Bone marrow (tissue), 2 donors: Measurements from ENCODE around the gene SLC39A2.
"Not testable (repeated sequence)": the region's sequence is repeated elsewhere in the genome, so short reads cannot be mapped to it uniquely, and the experiment has no call there.

Experiments used
- DNase-seq, 2 donors: peaks; one replicate each; lab custom pipeline; 2025; lab: John Stamatoyannopoulos, UW

The SLC39A2 gene

DNA sequence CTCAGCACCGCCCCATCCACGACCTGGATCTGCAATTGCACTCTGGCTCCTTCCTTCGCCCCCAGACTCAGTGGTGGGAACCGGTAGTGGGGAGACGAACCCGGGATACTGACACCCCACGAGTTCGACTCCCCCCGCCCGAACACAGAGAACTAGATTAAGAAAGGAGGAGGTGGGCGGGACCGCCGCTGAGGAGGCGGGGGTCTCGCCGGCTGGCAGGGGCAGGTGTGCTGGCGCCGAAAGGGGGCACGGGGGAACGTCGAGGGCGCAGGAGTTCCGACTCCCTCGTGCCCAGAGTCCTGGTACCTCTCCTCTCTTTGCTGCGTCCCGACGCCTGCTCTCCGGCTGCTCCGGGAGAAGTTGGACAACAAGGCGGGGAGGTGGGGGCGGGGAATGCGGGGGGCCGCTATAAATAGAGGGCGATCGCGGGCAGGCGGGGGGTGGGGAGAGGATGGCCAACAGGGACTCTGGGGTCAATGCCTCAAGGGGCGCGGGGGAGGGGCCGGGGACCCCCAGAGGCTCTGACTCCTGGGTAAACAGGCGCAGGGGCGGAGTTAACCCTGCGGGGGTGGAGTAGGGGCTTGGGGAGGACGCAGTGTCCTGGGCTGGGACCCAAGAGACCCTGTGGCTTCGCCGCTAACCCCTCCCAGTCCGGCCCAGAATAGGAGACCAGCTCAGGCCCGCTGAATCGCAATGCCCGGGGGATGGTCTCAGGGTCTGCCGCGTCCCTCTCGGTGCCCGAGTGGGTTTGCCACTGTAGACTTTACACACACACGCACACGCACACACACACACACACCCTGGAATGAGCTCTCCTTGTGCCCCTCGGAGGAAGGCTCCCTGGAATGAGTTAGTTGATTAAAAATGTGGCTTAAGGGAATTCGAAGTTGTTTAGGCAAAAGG lies 26.5 kb downstream of the SLC39A2 start:
- DNase-seq: no peak

DNA sequence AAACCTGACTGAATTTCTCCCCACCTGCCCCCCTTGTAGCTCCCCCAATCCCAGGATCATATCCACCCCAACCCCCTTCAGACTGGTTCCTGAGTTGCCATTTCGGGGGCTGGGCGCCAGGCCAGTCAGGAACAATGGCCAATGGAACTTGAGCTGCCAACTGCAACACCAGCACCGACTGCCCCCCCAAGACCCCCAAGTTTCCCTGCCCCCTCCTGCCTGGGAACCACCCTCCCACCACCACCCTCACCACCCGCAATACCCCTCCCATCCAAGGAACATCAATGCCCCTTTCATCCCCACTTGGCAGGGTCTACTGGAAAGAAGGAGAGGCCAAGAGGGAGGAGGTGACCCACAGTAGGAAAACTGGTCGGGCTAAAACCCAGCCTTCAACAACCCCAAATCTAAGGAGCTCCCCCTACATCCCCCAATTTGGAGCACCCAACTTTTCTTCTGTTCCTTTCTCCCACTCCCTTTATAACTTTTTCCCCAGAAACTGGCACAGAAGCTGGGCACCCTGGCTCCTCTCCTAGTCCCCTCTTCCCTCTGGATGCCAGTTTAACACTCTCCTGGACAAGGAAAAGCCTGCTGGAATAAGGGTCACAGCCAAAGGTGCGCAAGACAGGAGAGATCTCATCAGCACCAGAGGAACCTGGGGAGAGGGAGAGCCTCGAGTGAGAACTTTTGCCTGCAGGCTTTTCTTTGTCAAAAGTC lies 27.3 kb downstream of the SLC39A2 start:
- no peak for DNase-seq

DNA sequence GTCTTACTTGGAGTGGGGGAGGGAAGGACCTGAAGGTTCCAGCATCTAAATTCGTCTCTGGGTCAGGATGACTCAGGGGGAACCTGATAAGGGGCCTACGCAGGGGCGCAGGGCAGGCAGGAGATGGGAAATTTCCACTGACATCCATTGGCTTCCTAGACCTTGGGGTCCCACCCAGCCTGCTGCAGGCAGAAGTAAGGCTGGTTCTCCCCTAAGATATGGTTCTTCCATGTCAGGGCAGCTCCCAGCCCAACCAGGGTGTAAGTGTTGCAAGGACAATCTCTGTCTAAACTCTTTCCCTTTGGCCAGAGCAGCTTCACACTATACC lies 27.9 kb downstream of the SLC39A2 start:
- no peak for DNase-seq

DNA sequence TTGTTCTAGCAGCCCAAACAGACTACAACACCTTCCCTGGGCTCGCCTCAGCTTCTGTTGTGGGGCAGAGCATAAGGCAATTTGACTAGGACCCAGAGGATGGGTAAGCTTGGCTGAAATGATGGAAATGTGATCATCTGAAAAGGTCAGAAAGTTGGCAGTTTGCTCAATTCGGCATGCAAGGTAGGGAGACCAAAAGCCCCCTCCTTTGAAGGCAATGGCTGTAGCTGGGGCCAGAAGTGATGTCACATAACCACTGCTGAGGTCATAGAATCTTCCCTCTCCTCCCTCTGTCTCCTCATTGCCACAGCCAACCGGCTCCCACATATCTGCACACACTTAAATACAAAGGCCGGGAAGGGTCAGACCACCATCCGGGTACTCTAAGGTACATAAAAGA lies 30.8 kb downstream of the SLC39A2 start, which contains the start of gene TPPP2:
Gene TPPP2 (plus strand): TSS at position 301 of the 400 bp plus-strand sequence. CDS start 365 bp downstream, outside the sequence.
- DNase-seq: no peak

DNA sequence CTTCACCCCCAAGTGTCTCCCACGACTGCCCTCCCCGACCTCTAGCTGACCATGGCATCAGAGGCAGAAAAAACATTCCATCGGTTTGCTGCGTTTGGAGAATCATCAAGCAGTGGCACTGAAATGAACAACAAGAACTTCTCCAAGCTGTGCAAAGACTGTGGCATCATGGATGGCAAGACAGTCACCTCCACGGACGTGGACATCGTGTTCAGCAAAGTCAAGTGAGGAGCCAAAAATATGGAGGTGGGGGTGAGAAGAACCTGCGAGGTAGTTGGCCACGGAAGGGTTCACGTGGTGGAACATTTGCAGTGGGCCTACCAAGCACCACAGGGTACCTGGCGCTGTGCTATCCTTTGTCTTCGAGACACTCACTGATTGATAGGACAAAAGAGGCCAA lies 31.4 kb downstream of the SLC39A2 start:
- DNase-seq: no peak

DNA sequence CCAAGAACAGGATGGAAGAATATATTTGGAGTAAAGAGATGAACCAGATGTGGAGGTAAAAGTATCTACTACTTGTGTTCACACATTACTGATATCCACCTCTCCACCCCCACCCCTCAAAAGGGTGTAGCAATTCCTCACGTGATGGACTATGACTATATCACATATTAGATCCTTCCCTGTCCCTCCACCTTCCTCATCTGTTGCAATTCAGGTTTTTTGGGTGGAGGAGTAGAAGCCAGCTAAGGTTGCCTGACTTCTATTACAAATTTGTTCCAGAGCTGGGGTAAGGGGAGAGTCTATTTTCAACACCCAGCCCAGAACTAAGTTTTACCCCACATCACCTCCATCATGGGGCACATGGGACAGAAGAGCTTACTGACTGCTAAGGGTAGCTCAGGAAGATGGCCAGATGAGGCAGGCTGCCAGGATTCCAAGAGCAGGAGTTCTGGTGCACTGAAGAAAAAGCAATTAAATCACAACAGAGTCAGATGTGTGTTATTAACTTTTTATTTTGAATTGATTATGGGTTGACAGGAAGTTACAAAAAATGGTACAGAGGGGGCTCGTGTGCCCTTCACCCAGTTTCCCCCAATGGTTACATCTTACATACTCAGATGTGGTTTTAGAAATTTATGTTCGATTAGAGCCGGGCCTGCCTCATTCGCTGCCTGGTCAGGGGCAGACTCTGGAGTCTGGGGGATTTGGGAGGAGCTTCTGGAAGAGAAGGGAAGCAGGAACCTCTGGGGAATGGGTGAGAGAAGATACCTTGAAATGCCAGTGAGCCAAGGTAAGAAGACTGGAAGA lies 33.4 kb downstream of the SLC39A2 start:
- DNase-seq: no peak

DNA sequence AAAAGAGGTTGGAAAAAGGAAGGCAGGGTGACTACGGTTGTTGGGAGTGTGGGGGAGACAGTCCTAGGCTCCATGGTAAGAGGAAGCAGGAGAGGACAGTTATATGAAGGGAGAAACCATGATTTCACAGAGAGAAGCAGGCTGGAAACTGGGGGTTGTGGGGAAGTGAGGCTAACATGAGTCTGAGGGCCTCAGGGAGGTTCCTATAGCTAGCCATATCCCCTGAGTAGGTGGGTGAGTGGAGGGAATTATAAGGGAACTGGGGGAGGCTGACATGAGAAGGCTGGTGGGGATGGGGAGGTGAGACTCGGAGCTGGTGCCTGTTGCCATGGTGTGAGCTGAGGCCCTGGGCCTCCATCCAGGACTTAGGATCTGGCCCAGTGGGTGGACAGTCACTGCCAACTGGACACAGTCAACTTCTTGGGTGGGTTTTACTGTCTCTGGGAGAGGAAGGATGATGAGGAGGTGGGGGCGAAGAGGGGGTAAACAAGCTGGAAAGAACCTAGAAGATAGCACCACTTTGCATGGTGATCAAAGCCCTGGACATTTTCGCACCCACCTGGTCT lies 34.1 kb downstream of the SLC39A2 start:
- DNase-seq: no peak

DNA sequence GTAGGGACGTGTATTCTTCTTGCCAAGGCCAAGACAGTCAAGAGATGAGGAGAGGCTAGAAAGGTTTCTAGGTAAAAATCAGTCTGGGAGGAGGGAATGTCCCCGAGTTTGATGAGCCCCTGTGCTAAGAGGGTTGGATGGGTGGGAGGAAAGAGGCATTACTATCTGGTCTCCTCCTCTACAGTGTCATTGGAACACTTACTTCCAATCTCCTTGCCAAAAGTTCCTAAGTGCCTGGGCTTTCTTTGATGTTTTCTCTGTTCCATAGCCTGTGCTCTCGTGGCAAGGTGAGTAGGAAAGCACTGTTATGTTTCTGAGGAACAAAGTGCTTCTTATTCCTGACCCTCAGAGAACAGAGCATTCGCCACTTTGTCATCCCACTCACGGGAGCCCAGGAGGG lies 35.6 kb downstream of the SLC39A2 start, which contains the start of gene RNASE13:
Gene RNASE13 (minus strand): TSS at position 101 of the 400 bp plus-strand sequence. CDS start 519 bp downstream, outside the sequence.
- DNase-seq: no peak

DNA sequence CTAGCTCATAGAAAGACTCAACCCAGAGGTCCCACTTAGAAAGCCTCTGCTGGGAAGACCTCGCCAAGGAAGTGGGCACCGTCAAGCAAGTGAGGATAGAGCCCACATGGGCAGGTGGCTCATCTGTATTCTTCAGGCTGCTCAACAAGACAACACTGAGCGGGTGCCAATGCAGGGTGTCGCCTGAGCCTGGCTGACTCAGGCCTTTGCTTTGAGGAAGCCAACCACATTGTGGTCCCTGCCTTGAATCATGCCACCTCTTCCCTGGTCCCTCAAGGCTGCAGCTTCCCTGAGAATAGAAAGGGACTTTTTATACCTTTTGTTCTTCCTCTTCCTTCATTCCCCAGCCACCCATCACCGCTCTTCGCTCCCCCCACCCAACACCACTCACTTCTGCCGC lies 37.7 kb downstream of the SLC39A2 start:
- DNase-seq: no peak

DNA sequence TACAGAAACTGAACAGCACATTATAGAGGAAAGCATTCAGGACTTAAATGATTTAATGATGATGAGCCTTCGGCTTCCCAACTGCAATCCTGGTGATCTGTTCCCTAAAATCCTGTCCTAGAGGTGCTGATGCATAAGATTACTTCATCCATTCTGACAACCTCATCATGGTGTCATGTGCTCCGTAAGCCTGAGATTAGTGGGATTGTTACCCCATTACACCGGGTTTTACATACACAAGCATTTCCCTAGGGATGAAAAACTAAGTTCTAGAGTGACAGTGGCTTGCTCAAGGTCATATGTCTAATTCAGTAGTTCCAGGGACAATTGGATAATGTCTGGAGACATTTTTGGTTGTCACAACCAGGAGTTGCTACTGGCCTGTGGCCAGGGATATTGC lies 38.1 kb downstream of the SLC39A2 start:
- DNase-seq: no peak

DNA sequence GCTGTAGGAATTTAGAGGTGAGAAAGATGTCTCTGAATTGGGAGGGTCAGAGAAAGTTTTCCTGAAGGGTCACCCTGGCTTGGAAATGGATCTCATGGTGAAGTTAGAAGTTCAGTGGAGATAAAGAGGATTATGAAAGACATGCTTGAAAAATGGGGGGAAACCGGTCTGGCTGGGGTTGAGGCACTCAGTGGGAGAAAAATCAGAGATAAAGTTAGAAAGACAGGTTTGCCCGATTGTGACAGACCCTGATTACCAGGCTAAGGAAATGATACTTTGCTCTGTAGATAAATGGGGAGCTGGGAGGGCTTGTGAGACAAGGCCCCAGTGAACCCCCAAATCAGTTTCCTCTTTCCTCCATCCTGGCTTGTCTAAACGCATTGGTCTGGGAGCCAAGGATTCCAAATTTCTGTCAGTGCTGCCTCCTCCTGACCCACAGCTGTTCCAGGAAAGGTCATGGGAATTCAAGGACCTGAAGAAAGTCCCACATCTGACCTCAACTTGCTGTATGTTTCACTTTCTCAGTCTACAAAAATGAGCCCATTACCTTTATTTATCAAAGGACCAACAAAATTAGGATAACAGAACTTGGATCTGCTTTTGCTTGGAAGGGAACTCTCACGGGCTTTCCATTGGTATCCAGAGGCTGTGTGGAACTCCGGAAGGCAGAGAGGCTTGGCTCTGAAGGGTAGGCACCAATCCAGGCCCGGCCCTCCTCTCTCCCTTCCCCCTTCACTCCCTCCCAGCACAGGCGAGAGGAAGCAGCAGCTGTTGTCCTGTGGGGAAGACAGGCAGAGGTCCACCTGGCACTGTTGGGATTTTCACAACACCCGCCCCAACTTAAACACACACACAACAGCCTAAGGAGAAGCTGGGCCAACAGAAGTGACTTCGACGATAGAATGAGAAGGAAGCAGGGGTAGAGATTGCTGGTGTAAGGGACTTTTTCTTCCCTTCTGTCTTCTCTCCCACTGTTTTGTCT lies 39.6 kb downstream of the SLC39A2 start:
- no peak for DNase-seq

DNA sequence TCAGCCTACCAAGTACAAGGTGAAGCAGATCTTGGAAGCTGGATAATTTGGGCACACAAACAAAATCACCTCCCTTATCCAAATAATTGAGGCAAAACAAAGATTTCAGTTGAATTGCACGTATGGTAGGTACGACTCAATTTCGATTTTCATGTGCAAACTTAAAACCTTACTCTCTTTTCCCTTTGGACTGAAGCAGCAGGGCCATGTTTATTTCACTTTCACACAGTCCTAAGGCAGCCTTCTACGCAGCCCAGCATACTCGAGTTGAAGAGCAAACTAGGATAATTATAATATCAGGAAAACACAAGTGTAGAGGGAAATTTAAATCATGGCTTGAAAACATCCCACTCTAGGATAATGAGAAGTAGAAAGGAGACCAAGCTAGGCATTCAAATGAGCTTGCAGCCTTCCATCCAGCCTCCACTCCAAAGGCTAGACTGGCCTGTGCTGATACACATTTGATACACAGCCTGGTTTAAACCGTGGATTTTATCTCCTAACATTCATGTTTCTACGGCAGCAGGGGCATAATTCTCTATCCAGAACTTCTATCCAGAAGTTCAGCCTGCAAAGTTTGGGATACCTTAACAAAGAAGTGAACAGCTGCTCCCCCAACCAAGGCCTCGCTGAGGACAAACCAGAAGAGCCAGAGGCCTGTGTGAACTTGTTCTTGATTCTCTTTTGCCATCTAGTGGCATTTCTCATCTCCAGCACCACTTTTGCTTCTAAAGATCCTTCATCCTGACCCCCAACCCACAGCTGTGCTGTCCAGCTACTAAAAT lies 40.7 kb downstream of the SLC39A2 start:
- DNase-seq: peak in 1 of 2 donors; percentile 57

DNA sequence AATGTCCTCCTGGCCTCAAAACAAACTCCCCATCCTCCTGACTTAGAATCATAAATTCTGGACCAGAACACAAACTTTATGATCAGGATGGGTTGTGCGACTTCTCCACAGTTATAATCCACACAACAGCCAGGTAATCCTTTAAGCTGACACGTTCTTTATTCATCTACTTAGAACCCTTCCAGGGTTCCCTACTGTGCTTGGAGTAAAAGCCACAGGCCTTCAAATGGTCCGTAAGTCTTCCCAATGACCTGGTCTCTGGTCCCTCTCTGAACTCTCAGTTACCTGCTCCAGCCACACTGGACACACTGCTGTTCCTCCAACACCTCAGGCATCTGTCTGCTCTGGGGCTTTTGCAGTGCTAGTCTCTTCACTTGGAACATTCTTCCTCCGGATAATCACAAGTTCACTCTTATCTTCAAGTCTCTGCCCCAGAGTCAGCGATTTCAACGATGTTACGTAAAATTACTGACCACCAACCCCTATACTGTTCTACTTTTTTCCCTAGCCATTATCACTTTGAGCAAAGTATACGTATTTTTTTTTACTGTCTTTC lies 41.4 kb downstream of the SLC39A2 start:
- no peak for DNase-seq

DNA sequence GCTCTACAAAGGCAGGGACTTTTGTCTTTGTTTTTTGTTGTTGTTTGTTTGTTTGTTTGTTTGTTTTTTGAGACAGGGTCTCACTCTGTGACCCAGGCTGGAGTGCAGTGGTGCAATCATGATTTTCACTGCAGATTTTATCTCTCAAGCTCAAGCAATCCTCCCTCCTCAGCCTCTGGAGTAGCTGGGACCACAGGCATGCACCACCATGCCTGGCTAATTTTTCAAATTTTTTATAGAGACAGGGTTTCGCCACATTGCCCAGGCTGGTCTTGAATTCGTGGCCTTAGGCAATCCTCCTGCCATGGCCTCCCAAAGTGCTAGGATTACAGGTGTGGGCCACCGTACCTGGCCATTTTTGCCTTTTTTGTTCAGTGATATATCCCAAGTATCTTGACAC lies 41.8 kb downstream of the SLC39A2 start:
- DNase-seq: not testable (repeated sequence)

DNA sequence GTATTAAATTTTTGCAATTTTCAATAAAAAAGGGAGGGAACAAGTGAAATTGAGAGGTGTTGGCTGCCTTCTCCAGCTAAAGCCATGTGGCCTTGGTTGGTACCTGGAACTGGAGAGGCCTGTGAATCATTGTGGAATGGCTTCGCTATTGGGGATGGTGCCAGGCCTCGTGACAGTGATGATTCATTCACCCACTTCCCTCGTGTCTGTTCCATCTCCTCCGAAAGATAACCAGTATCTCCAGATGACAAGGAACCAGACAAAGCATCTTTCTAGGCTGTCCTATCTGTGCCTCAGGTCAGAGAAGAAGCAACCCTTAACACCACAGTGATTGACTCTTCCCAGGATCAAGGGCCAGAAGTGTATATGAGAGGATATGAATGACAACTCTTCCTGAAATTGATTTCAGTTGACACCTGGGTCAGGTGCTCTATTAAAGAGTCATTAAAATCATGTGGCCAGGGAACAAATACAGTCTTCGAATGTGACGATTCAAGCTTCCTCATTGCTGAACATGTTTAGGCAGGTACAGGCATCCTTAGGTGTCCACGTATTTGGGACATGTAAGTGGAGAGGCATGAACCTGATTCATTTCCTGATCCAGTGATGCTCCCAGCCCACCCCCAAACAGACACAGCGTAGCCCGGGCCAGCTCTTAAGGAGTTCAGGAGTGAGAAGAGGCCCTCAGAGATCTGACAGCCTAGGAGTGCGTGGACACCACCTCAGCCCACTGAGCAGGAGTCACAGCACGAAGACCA lies 42.8 kb downstream of the SLC39A2 start, which contains the start of gene RNASE7:
Gene RNASE7 (plus strand): TSS at position 687 of the 758 bp plus-strand sequence. CDS start 631 bp downstream, outside the sequence.
- peak in 1 of 2 donors; percentile 70 for DNase-seq

DNA sequence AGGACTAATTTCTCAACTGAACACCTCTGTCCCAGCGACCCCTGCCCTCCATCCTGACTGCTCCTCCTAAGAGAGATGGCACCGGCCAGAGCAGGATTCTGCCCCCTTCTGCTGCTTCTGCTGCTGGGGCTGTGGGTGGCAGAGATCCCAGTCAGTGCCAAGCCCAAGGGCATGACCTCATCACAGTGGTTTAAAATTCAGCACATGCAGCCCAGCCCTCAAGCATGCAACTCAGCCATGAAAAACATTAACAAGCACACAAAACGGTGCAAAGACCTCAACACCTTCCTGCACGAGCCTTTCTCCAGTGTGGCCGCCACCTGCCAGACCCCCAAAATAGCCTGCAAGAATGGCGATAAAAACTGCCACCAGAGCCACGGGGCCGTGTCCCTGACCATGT lies 43.8 kb downstream of the SLC39A2 start:
- DNase-seq: no peak

DNA sequence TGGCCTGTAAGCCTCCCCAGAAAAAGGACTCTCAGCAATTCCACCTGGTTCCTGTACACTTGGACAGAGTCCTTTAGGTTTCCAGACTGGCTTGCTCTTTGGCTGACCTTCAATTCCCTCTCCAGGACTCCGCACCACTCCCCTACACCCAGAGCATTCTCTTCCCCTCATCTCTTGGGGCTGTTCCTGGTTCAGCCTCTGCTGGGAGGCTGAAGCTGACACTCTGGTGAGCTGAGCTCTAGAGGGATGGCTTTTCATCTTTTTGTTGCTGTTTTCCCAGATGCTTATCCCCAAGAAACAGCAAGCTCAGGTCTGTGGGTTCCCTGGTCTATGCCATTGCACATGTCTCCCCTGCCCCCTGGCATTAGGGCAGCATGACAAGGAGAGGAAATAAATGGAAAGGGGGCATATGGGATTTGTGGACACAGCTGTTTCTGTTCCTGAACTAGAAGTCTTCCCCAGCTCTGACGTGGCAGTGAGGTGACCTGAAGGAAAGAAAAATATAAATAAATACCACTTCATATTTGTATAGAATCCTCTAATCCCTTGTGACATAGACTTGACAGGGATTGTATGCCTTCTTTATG lies 44.4 kb downstream of the SLC39A2 start:
- DNase-seq: no peak

DNA sequence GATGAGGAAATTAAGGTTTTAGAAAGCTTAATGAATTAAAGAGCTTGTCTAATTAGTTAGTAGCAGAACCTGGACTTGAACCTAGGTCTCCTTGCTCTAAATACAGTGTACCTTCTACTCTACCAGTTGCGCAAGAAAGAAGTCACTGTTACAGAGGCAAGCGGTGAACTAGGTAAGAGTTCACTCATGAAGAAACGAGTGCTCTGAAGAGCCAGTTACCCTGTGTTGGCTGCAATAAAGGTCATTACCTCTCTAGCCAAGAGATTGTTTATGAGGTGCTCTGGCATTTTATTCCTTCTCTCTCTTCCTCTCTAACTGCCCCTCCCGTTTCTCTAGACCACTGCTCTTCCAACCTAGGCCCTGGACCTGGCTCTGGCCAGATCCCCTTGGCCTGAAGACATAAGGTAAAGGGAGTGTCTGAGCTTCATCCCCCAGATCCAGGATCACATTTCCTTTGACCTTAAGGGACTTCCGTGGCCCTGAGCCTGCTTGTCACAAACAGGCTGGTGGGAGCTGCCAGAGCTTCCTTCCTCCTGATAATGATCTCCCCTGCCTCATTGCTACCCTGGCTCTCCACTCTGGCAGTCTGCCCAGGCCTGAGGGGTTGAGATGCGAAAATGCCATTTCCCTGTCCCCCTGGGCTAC lies 45.0 kb downstream of the SLC39A2 start:
- peak in 1 of 2 donors; percentile 87 for DNase-seq
